NCI-H2107 treated with DMSO at 0.1 percent for 48 hours (cell line): ENCODE data around the gene IFRD2.
"Not testable (repeated sequence)": the region's sequence is repeated elsewhere in the genome, so short reads cannot be mapped to it uniquely, and the experiment has no call there.

Source experiments
- DNase-seq: peaks from one replicate; lab custom pipeline; 2025; ENCODE audit not compliant: unreplicated experiment; lab: John Stamatoyannopoulos, UW

The IFRD2 gene

GRCh38 chr3:50286322-50287227, 5.7 kb downstream of the IFRD2 start:
- no peak for DNase-seq

- not testable (repeated sequence) for DNase-seq
Measured at GRCh38 chr3:50284121-50284520, 8.1 kb downstream of the IFRD2 start.

- DNase-seq: no peak
Measured at GRCh38 chr3:50279255-50280016, 12.8 kb downstream of the IFRD2 start.

- DNase-seq: no peak
Measured at GRCh38 chr3:50278880-50279224, 13.4 kb downstream of the IFRD2 start, which contains the start of gene LSMEM2. Gene LSMEM2, plus strand, starts transcription at chr3:50279087. Its CDS starts 27 bp downstream, at chr3:50279114.

GRCh38 chr3:50278123-50278879, 13.9 kb downstream of the IFRD2 start:
- no peak for DNase-seq

- DNase-seq: no peak
Measured at GRCh38 chr3:50276762-50277101, 15.5 kb downstream of the IFRD2 start.

GRCh38 chr3:50275996-50276761, 16.1 kb downstream of the IFRD2 start:
- no peak for DNase-seq

- DNase-seq: no peak
Measured at GRCh38 chr3:50275141-50275995, 16.9 kb downstream of the IFRD2 start.

- peak; percentile 6 for DNase-seq
Measured at GRCh38 chr3:50274371-50275104, 17.7 kb downstream of the IFRD2 start.

GRCh38 chr3:50273689-50274065, 18.6 kb downstream of the IFRD2 start:
- DNase-seq: no peak

GRCh38 chr3:50272911-50273688, 19.1 kb downstream of the IFRD2 start:
- peak; percentile 64 for DNase-seq

- not testable (repeated sequence) for DNase-seq
Measured at GRCh38 chr3:50272538-50272910, 19.7 kb downstream of the IFRD2 start.

GRCh38 chr3:50271314-50271936, 20.8 kb downstream of the IFRD2 start:
- DNase-seq: no peak

- no peak for DNase-seq
Measured at GRCh38 chr3:50270422-50271224, 21.6 kb downstream of the IFRD2 start.

- DNase-seq: no peak
Measured at GRCh38 chr3:50269977-50270413, 22.2 kb downstream of the IFRD2 start.

GRCh38 chr3:50269460-50269859, 22.8 kb downstream of the IFRD2 start:
- no peak for DNase-seq
